ENCODE measurements around the gene MYO3A. TPM values are rescaled to one million over a fixed set of nuclear protein-coding genes. Genes with fewer than 3 reads are reported as not detected.
A peak's percentile ranks its signal among the peaks of the same experiment; 100 is the strongest.

The MYO3A gene
- total and polyA plus RNA-seq, 5 donors, result 0.11 TPM; not detected in 4

GRCh38 chr10:26177341-26177740, 243.3 kb downstream of the MYO3A start:
- DNase-seq, result no peak
- intact Hi-C loops (cut with DNase I), result no loop called here
- no peaks in the 10 kb centered on the region for H3K9me3 ChIP-seq (ENCODE audit: control insufficient read depth, low read length)
- no peak overlapping the region for H3K4me3 ChIP-seq (ENCODE audit: low read length)
- H3K27ac ChIP-seq (ENCODE audit: low read length), result no peak overlapping the region
- no peaks in the 10 kb centered on the region for H3K4me1 ChIP-seq (ENCODE audit: control insufficient read depth, insufficient read depth, low read length)
- 72% methylated on average over 4 of the region's 4 CpGs for WGBS
- ATAC-seq, result peak in 1 of 2 donors; percentile 26
- no peaks in the 10 kb centered on the region for H3K27me3 ChIP-seq (ENCODE audit: control insufficient read depth, insufficient read depth)

GRCh38 chr10:26194275-26194674, 260.2 kb downstream of the MYO3A start:
- Histone ChIP-seq H3K9me3 (ENCODE audit: control insufficient read depth, low read length) (no peaks in the 10 kb centered on the region), H3K4me3 (ENCODE audit: low read length) (no peak overlapping the region), H3K4me1 (ENCODE audit: control insufficient read depth, insufficient read depth, low read length) (no peaks in the 10 kb centered on the region), H3K27ac (ENCODE audit: low read length) (no peak overlapping the region), H3K27me3 (ENCODE audit: control insufficient read depth, insufficient read depth) (no peaks in the 10 kb centered on the region)
- intact Hi-C loops (cut with DNase I), result no loop called here
- no peak for ATAC-seq
- no peak for DNase-seq
- WGBS, result 60% methylated on average over 5 of the region's 5 CpGs

- ATAC-seq (peak in 1 of 2 donors; percentile 66), DNase-seq (no peak)
- Histone ChIP-seq H3K4me3 (ENCODE audit: low read length) (no peak overlapping the region), H3K4me1 (ENCODE audit: control insufficient read depth, insufficient read depth, low read length) (no peaks in the 10 kb centered on the region), H3K9me3 (ENCODE audit: control insufficient read depth, low read length) (no peaks in the 10 kb centered on the region), H3K27me3 (ENCODE audit: control insufficient read depth, insufficient read depth) (no peaks in the 10 kb centered on the region), H3K27ac (ENCODE audit: low read length) (no peak overlapping the region)
- intact Hi-C loops (cut with DNase I), result no loop called here
- WGBS, result 88% methylated on average over 2 of the region's 2 CpGs
Measured at GRCh38 chr10:26197248-26197647, 263.2 kb downstream of the MYO3A start.

GRCh38 chr10:26198119-26198518, 264.1 kb downstream of the MYO3A start:
- 52% methylated on average over 9 of the region's 9 CpGs for WGBS
- peak in 1 of 2 donors; percentile 71 for ATAC-seq
- Histone ChIP-seq H3K4me3 (ENCODE audit: low read length) (no peak overlapping the region), H3K9me3 (ENCODE audit: control insufficient read depth, low read length) (no peaks in the 10 kb centered on the region), H3K4me1 (ENCODE audit: control insufficient read depth, insufficient read depth, low read length) (no peaks in the 10 kb centered on the region), H3K27me3 (ENCODE audit: control insufficient read depth, insufficient read depth) (no peaks in the 10 kb centered on the region), H3K27ac (ENCODE audit: low read length) (no peak overlapping the region)
- DNase-seq, result no peak
- intact Hi-C loops (cut with DNase I), result no loop called here

- Histone ChIP-seq H3K27me3 (ENCODE audit: control insufficient read depth, insufficient read depth) (no peaks in the 10 kb centered on the region), H3K27ac (ENCODE audit: low read length) (no peak overlapping the region), H3K4me1 (ENCODE audit: control insufficient read depth, insufficient read depth, low read length) (no peaks in the 10 kb centered on the region), H3K9me3 (ENCODE audit: control insufficient read depth, low read length) (no peaks in the 10 kb centered on the region), H3K4me3 (ENCODE audit: low read length) (no peak overlapping the region)
- 41% methylated on average over 4 of the region's 4 CpGs for WGBS
- DNase-seq (no peak), ATAC-seq (no peak)
- intact Hi-C loops (cut with DNase I), result no loop called here
Measured at GRCh38 chr10:26199841-26200240, 265.8 kb downstream of the MYO3A start.

GRCh38 chr10:26205223-26205622, 271.2 kb downstream of the MYO3A start:
- H3K9me3 ChIP-seq (ENCODE audit: control insufficient read depth, low read length), result no peaks in the 10 kb centered on the region
- no peak for ATAC-seq
- H3K4me3 ChIP-seq (ENCODE audit: low read length), result no peak overlapping the region
- no peaks in the 10 kb centered on the region for H3K4me1 ChIP-seq (ENCODE audit: control insufficient read depth, insufficient read depth, low read length)
- H3K27me3 ChIP-seq (ENCODE audit: control insufficient read depth, insufficient read depth), result no peaks in the 10 kb centered on the region
- DNase-seq, result no peak
- intact Hi-C loops (cut with DNase I), result no loop called here
- H3K27ac ChIP-seq (ENCODE audit: low read length), result no peak overlapping the region
- WGBS, result 76% methylated on average over 2 of the region's 2 CpGs

- Histone ChIP-seq H3K27ac (ENCODE audit: low read length) (no peak overlapping the region), H3K4me3 (ENCODE audit: low read length) (no peak overlapping the region), H3K4me1 (ENCODE audit: control insufficient read depth, insufficient read depth, low read length) (no peaks in the 10 kb centered on the region), H3K27me3 (ENCODE audit: control insufficient read depth, insufficient read depth) (no peaks in the 10 kb centered on the region), H3K9me3 (ENCODE audit: control insufficient read depth, low read length) (no peaks in the 10 kb centered on the region)
- DNase-seq (no peak), ATAC-seq (no peak)
- WGBS, result 7% methylated on average over 37 of the region's 37 CpGs
- intact Hi-C loops (cut with DNase I), result no loop called here
Measured at GRCh38 chr10:26211781-26212444, 277.9 kb downstream of the MYO3A start.

GRCh38 chr10:26212511-26212910, 278.5 kb downstream of the MYO3A start:
- ATAC-seq (no peak), DNase-seq (no peak)
- WGBS, result 6% methylated on average over 12 of the region's 12 CpGs
- no peak overlapping the region for H3K27ac ChIP-seq (ENCODE audit: low read length)
- no peaks in the 10 kb centered on the region for H3K27me3 ChIP-seq (ENCODE audit: control insufficient read depth, insufficient read depth)
- intact Hi-C loops (cut with DNase I), result no loop called here
- H3K9me3 ChIP-seq (ENCODE audit: control insufficient read depth, low read length), result no peaks in the 10 kb centered on the region
- H3K4me1 ChIP-seq (ENCODE audit: control insufficient read depth, insufficient read depth, low read length), result no peaks in the 10 kb centered on the region
- H3K4me3 ChIP-seq (ENCODE audit: low read length), result no peak overlapping the region

- no peaks in the 10 kb centered on the region for H3K27me3 ChIP-seq (ENCODE audit: control insufficient read depth, insufficient read depth)
Measured at GRCh38 chr10:26213157-26213800, 279.2 kb downstream of the MYO3A start.

GRCh38 chr10:26214004-26214403, 280.0 kb downstream of the MYO3A start:
- WGBS, result 12% methylated on average over 7 of the region's 7 CpGs
- intact Hi-C loops (cut with DNase I), result no loop called here
- DNase-seq, result no peak

More at GRCh38 chr10:26213157-26213800, 279.2 kb downstream of the MYO3A start:
- intact Hi-C loops (cut with DNase I), result no loop called here
- 18% methylated on average over 11 of the region's 11 CpGs for WGBS
- no peaks in the 10 kb centered on the region for H3K9me3 ChIP-seq (ENCODE audit: control insufficient read depth, low read length)
- no peaks in the 10 kb centered on the region for H3K4me1 ChIP-seq (ENCODE audit: control insufficient read depth, insufficient read depth, low read length)
- ATAC-seq (no peak), DNase-seq (no peak)
- H3K27ac ChIP-seq (ENCODE audit: low read length), result no peak overlapping the region
- H3K4me3 ChIP-seq (ENCODE audit: low read length), result no peak overlapping the region

GRCh38 chr10:26214551-26215395, 280.7 kb downstream of the MYO3A start:
- WGBS, result 5% methylated on average over 34 of the region's 34 CpGs
- H3K4me1 ChIP-seq (ENCODE audit: control insufficient read depth, insufficient read depth, low read length), result no peaks in the 10 kb centered on the region
- no peak for ATAC-seq
- intact Hi-C loops (cut with DNase I), result no loop called here
- H3K27me3 ChIP-seq (ENCODE audit: control insufficient read depth, insufficient read depth), result no peaks in the 10 kb centered on the region
- H3K9me3 ChIP-seq (ENCODE audit: control insufficient read depth, low read length), result no peaks in the 10 kb centered on the region
- no peak for DNase-seq
- H3K27ac ChIP-seq (ENCODE audit: low read length), result no peak overlapping the region
- H3K4me3 ChIP-seq (ENCODE audit: low read length), result no peak overlapping the region

More at GRCh38 chr10:26214004-26214403, 280.0 kb downstream of the MYO3A start:
- H3K9me3 ChIP-seq (ENCODE audit: control insufficient read depth, low read length), result no peaks in the 10 kb centered on the region
- no peaks in the 10 kb centered on the region for H3K27me3 ChIP-seq (ENCODE audit: control insufficient read depth, insufficient read depth)
- H3K4me3 ChIP-seq (ENCODE audit: low read length), result no peak overlapping the region
- ATAC-seq, result no peak
- H3K4me1 ChIP-seq (ENCODE audit: control insufficient read depth, insufficient read depth, low read length), result no peaks in the 10 kb centered on the region
- no peak overlapping the region for H3K27ac ChIP-seq (ENCODE audit: low read length)

All from right cardiac atrium (tissue), 5 donors.